Gastrocnemius medialis (tissue), 4 donors: ENCODE results near the gene EME1. TPM values are rescaled to one million over a fixed set of nuclear protein-coding genes. Genes with fewer than 3 reads are reported as not detected.

ENCODE experiments used
- ATAC-seq, 2 donors: fragments of 150-250 bp; one replicate each; pipeline ENCODE4 v1.9.1; 2016
- DNase-seq, 2 donors: peaks; one replicate each; pipeline ENCODE4 v3.0.0-alpha.2; 2019
- H3K27ac ChIP-seq, 4 donors: fragments of 200-600 bp; sonication (generic); 1 replicate in 1 of 4; 2 replicates in 3 of 4; pipeline ENCODE4 v1.5.1; 2016 to 2018; ENCODE audit warnings: mild to moderate bottlenecking in 2 of 4, moderate library complexity in 1 of 4
- H3K27me3 ChIP-seq, 3 donors: fragments of 200-600 bp; sonication (generic) in 2 of 3; 1 replicate in 1 of 3; 2 replicates in 2 of 3; pipeline versions ENCODE4 v1.5.1 to v1.6.0; 2016 to 2019; ENCODE audit warnings: mild to moderate bottlenecking in 1 of 3, moderate library complexity in 1 of 3
- H3K36me3 ChIP-seq, 2 donors: fragments of 200-600 bp; sonication (generic) in 1 of 2; one replicate each; pipeline ENCODE4 v1.5.1; 2017 to 2018
- H3K4me1 ChIP-seq, 2 donors: fragments of 200-600 bp; sonication (generic) in 1 of 2; one replicate each; pipeline ENCODE4 v1.5.1; 2016 to 2017; ENCODE audit warnings: mild to moderate bottlenecking in 2 of 2
- H3K4me3 ChIP-seq, 4 donors: fragments of 200-600 bp; sonication (generic) in 3 of 4; 1 replicate in 1 of 4; 2 replicates in 3 of 4; pipeline ENCODE4 v1.5.1; 2016 to 2019; ENCODE audit warnings: mild to moderate bottlenecking in 2 of 4
- H3K9me3 ChIP-seq, 3 donors: fragments of 200-600 bp; sonication (generic) in 2 of 3; 1 replicate in 1 of 3; 2 replicates in 2 of 3; pipeline ENCODE4 v1.5.1; 2016 to 2019
- POLR2A ChIP-seq, 2 donors: fragments of 450-650 bp; IDR thresholded peaks; one replicate each; pipeline ENCODE4 v1.6.1; 2017; ENCODE audit warnings: antibody characterized with exemption in 2 of 2, mild to moderate bottlenecking in 2 of 2, moderate library complexity in 2 of 2
- in situ Hi-C, 4 donors: fragments of 200-750 bp; cut with MboI; loops; one replicate each; pipeline versions ENCODE4 v1.15.0 to v1.8.0; 2017; ENCODE audit warnings: low sequenced_read_pairs in 4 of 4
- intact Hi-C: fragments of 100-400 bp; cut with DNase I; formaldehyde crosslinking; loops from one replicate; pipeline ENCODE4 v1.15.1; 2023; ENCODE audit warnings: low total_unique reads
- total RNA-seq, 4 donors: library from RNA; depleted of rRNA; stranded (reverse); fragments of >200 nt; gene quantifications; one replicate each; pipeline versions ENCODE4 v1.1.0 to v1.2.3, GENCODE V29; 2016
- TF ChIP-seq, protein P1 (sequence below), 5 experiments: fragments of 450-650 bp in 3 of 5; fragments of 200-600 bp in 2 of 5; sonication (generic) in 2 of 5; IDR thresholded peaks in 4 of 5; conservative IDR thresholded peaks in 1 of 5; 1 replicate in 4 of 5; 2 replicates in 1 of 5; pipeline ENCODE4 v1.5.1; 2016 to 2019; ENCODE audit warnings: antibody characterized with exemption in 5 of 5, mild to moderate bottlenecking in 3 of 5, moderate library complexity in 3 of 5

The EME1 gene
- total RNA-seq, 4 donors from 2014 or later = 0.82 to 0.95 TPM; not detected in 2

DNA sequence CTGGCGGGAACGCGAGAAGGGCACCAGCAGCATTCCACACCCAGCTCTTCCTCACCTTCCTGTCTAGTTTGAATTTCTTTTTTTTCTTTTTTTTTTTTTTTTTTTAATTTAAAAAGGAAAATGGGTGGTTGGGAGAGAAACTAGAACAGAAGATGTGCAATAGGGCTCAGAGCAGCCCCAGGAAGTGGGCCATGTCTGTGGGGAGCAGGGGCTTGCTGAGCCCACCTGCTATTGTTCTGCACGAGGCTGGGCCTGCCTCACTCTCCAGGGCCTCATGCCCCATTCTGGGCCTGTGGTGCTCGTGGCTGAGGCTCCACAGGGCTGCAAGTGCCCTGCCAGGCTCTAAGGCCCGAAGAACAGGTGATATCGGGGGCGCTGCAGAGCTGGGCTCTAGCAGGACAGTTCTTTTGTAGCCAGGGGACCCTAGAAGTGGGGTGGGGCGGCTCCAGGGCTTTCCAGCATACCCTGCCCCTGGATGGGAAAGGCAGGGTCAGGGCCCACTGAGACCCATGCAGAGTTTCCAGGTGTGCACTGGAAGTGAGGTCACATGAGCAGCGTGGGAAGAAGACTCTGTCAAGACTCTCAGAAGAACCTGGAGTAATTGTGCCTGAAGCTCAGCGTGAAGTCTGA is 12.4 kb upstream of the EME1 start:
- Histone ChIP-seq H3K4me3 (no peak overlapping the region), H3K27ac (no peak overlapping the region), H3K4me1 (peaks cover 0 to 5% of the 10 kb centered on the region in 2 donors), H3K27me3 (no peaks in the 10 kb centered on the region), H3K36me3 (peaks cover 0 to 36% of the 10 kb centered on the region in 2 donors), H3K9me3 (no peaks in the 10 kb centered on the region)
- TF ChIP-seq, protein P1, sequence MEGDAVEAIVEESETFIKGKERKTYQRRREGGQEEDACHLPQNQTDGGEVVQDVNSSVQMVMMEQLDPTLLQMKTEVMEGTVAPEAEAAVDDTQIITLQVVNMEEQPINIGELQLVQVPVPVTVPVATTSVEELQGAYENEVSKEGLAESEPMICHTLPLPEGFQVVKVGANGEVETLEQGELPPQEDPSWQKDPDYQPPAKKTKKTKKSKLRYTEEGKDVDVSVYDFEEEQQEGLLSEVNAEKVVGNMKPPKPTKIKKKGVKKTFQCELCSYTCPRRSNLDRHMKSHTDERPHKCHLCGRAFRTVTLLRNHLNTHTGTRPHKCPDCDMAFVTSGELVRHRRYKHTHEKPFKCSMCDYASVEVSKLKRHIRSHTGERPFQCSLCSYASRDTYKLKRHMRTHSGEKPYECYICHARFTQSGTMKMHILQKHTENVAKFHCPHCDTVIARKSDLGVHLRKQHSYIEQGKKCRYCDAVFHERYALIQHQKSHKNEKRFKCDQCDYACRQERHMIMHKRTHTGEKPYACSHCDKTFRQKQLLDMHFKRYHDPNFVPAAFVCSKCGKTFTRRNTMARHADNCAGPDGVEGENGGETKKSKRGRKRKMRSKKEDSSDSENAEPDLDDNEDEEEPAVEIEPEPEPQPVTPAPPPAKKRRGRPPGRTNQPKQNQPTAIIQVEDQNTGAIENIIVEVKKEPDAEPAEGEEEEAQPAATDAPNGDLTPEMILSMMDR (IDR thresholded peaks at IDR 0.05 in 4 of 5, conservative IDR thresholded peaks at IDR 0.05 in 1 of 5) = no peak
- TF ChIP-seq POLR2A (IDR thresholded peaks at IDR 0.05) = no peak
- ATAC-seq (no peak), DNase-seq (no peak)
- intact Hi-C loops = loop anchor here (5.0 kb wide), 1 partner anchor 122 kb away; no protein-coding TSS in a partner anchor
- in situ Hi-C loops = loop anchor here in 1 of 4 donors (5.0 kb wide), 1 partner anchor 127 kb away; no protein-coding TSS in a partner anchor

DNA sequence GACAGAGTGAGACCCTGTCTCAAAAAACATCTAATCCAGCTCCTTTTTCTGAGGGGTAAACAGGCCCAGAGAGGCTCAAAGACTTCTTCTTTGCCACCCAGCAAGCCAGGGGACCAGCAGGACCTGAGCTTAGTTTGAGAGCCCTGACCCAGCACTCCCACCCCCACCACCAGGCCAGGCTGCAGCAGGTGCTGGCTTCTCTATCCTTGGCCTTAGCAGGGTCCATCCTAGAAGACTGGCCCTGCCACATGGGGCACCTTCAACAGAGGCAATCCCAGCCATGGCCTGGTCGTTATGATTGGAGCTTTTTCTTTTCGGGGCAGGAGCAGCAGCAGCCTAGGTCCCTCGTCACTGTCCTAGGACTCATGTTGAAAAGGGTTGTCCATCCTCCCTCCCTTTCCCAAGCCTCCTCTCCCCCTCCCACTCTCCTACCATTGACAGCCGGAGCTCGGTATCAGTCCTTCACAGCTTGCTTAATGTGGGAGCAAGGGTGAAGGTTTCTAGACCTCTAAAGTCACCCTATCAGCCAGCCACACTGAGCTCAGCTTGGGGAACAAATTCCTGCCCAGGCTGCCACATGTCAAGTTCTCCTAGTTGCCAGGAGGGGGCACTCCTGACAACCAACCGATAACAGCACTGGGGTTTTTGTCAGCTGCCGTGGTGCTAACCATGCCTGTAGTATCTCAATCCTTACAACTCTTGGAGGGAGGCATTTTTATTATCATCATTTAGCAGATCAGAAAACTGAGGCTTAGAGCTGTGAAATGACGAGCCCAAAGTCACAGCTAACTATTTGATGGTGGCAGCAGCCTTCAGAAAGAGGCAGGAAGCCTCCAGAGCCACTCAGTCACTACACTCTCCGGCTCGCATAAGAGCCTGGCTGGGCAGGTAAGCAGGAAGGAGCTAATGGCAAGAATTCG is 11.2 kb upstream of the EME1 start:
- TF ChIP-seq, protein P1 (IDR thresholded peaks at IDR 0.05 in 4 of 5, conservative IDR thresholded peaks at IDR 0.05 in 1 of 5) = peak; percentile 48 to 77 (median 65)
- no peak for TF ChIP-seq POLR2A (IDR thresholded peaks at IDR 0.05)
- ATAC-seq (peak; percentile 67 to 86), DNase-seq (peak in 1 of 2 donors; percentile 48)
- intact Hi-C loops = loop anchor here (5.0 kb wide), 1 partner anchor 120 kb away; no protein-coding TSS in a partner anchor
- Histone ChIP-seq H3K27me3 (no peaks in the 10 kb centered on the region), H3K36me3 (peaks cover 0 to 36% of the 10 kb centered on the region in 2 donors), H3K27ac (peak overlapping the region in 1 of 4 donors; percentile 23), H3K4me1 (peaks cover 0 to 5% of the 10 kb centered on the region in 2 donors), H3K4me3 (no peak overlapping the region), H3K9me3 (no peaks in the 10 kb centered on the region)
- in situ Hi-C loops = loop anchor here in 1 of 4 donors (5.0 kb wide), 1 partner anchor 125 kb away; no protein-coding TSS in a partner anchor

DNA sequence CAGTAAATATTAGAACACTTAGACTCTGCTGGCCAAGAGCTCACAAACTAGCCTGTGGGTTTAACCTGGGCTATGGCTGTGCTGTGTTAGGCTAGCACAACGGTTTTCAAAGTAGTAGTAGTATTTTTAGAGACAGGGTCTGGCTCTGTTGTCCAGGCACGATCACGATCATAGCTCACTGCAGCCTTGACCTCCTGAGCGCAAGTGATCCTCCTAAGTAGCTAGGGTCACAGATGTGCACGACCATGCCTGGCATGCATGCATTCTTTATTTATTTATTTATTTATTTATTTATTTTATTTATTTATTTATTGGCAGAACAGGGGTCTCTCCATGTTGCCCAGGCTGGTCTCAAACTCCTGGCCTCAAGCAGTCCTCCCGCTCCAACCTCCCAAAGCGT is 10.4 kb upstream of the EME1 start:
- H3K27me3 ChIP-seq = no peaks in the 10 kb centered on the region
- intact Hi-C loops (loop anchor here (5.0 kb wide), 1 partner anchor 120 kb away; no protein-coding TSS in a partner anchor), in situ Hi-C loops (loop anchor here in 1 of 4 donors (5.0 kb wide), 1 partner anchor 125 kb away; no protein-coding TSS in a partner anchor)
- TF ChIP-seq, protein P1 (IDR thresholded peaks at IDR 0.05 in 4 of 5, conservative IDR thresholded peaks at IDR 0.05 in 1 of 5) = no peak
- no peak for TF ChIP-seq POLR2A (IDR thresholded peaks at IDR 0.05)
- DNase-seq (no peak), ATAC-seq (no peak)
- H3K4me1 ChIP-seq = peaks cover 0 to 5% of the 10 kb centered on the region in 2 donors
- peaks cover 0 to 36% of the 10 kb centered on the region in 2 donors for H3K36me3 ChIP-seq
- H3K9me3 ChIP-seq = no peaks in the 10 kb centered on the region
- H3K4me3 ChIP-seq = no peak overlapping the region
- H3K27ac ChIP-seq = no peak overlapping the region

DNA sequence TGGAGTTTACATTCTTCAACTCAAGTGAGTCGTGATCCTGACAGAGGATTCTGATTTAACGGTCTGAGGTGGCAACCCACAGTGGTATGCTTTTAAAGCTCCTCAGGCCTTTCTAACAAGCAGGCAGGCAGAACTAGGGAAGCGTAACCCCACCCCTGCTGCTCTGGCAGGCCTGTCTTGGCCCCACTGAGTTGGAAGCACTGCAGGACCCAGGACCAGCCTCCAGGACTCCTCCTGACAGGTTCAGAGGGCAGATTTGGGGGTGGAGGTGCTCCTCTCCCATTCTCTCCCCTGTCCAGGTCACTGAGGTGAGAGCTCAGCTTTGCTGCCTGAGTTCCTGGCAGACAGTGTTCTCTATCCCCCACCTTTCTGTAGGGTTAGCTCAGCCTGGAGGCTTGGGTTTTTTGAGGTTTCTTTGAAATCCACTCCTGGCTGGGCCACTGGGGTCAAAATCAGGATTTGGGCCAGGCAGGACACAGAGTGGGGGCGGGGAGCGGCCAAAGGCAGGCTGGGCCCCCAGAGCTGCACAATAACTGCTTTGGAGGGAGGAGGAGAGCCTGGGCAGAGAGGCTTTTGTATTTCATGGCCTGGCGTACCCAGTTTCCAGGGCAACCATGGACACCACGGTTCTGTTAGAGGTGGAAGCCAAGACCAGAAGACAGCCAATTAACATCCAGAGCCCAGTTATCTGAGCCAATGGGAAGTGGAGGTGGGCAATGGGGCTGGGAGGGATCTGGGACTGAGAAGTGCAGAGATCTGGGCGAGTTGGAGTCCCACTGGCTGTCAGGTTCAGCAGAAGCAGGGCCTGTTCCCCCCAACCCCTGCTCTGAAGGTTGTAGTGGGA is 9.6 kb upstream of the EME1 start:
- ATAC-seq = no peak
- intact Hi-C loops (loop anchor here (5.0 kb wide), 1 partner anchor 119 kb away; no protein-coding TSS in a partner anchor), in situ Hi-C loops (loop anchor here in 1 of 4 donors (5.0 kb wide), 1 partner anchor 124 kb away; no protein-coding TSS in a partner anchor)
- Histone ChIP-seq H3K27ac (no peak overlapping the region), H3K4me3 (no peak overlapping the region), H3K27me3 (no peaks in the 10 kb centered on the region), H3K36me3 (peaks cover 0 to 37% of the 10 kb centered on the region in 2 donors), H3K9me3 (no peaks in the 10 kb centered on the region), H3K4me1 (peaks cover 0 to 5% of the 10 kb centered on the region in 2 donors)
- no peak for TF ChIP-seq POLR2A (IDR thresholded peaks at IDR 0.05)
- TF ChIP-seq, protein P1 (IDR thresholded peaks at IDR 0.05 in 4 of 5, conservative IDR thresholded peaks at IDR 0.05 in 1 of 5) = no peak
- DNase-seq = no peak
